ENCODE data around the gene PCK2. TPM values are rescaled to one million over a fixed set of nuclear protein-coding genes. Genes with fewer than 3 reads are reported as not detected.
A peak's percentile ranks its signal among the peaks of the same experiment; 100 is the strongest.

The PCK2 gene
- total and polyA plus RNA-seq, 2 of the 8 experiments (the other 6 are each of a cell fraction or from before 2014, with no cell fraction given): 81.9 to 115 TPM

- H3K4me2 ChIP-seq (ENCODE audit: insufficient read depth in 1 of 2, low read depth in 2 of 2, low read length in 2 of 2): no peak overlapping the region
- no peak for FAIRE-seq
- TF ChIP-seq SIX5 (IDR thresholded peaks at IDR 0.05; ENCODE audit: low read depth, low read length): no peak
- no peak for TF ChIP-seq EP300 (IDR thresholded peaks at IDR 0.05; ENCODE audit: borderline replicate concordance in 1 of 2, low read depth in 2 of 2, low read length in 2 of 2)
- TF ChIP-seq PHF8 (conservative IDR thresholded peaks at IDR 0.05; ENCODE audit: low read depth, low read length): no peak
- TF ChIP-seq SIN3A (conservative IDR thresholded peaks at IDR 0.05 in 1 of 2, IDR thresholded peaks at IDR 0.05 in 1 of 2; ENCODE audit: low read depth in 1 of 2, low read length in 2 of 2): no peak
- no peak for TF ChIP-seq CREB1 (IDR thresholded peaks at IDR 0.05)
- no peak for TF ChIP-seq KDM4A (IDR thresholded peaks at IDR 0.05; ENCODE audit: low read depth, low read length, severe bottlenecking)
- TF ChIP-seq TAF7 (optimal IDR thresholded peaks at IDR 0.05; ENCODE audit: borderline replicate concordance, low read depth, low read length): no peak
- TF ChIP-seq JUN (IDR thresholded peaks at IDR 0.05; ENCODE audit: low read depth, low read length): no peak
- TF ChIP-seq MAX (IDR thresholded peaks at IDR 0.05): no peak
- no peak for TF ChIP-seq TEAD4 (IDR thresholded peaks at IDR 0.05; ENCODE audit: low read depth, low read length)
- no peak for TF ChIP-seq E2F6 (IDR thresholded peaks at IDR 0.05)
These were observed 7.1 kb upstream of the PCK2 start for GRCh38 chr14:24087004-24087403.

More at GRCh38 chr14:24087004-24087403, 7.1 kb upstream of the PCK2 start:
- Histone ChIP-seq H4K91ac (replicated peaks; ENCODE audit: insufficient read length, low read length) (no peak overlapping the region), H3K79me2 (ENCODE audit: control insufficient read depth in 1 of 2, insufficient read depth in 2 of 2, low read length in 2 of 2) (no peaks in the 10 kb centered on the region), H3K23me2 (ENCODE audit: low read depth, low read length) (no peaks in the 10 kb centered on the region), H2AK5ac (ENCODE audit: low read depth, low read length) (no peak overlapping the region; the same call in 1 of the 2 replicates), H3K23ac (ENCODE audit: insufficient read length) (no peak overlapping the region), H4K8ac (ENCODE audit: extremely low read depth, insufficient read depth, low read length) (no peak overlapping the region), H3K9ac (replicated peaks in 1 of 4; ENCODE audit: extremely low read depth in 1 of 4, low read depth in 3 of 4, low read length in 3 of 4) (no peak overlapping the region), H3K9me3 (ENCODE audit: insufficient read depth in 2 of 2, low read depth in 1 of 2, low read length in 1 of 2) (no peaks in the 10 kb centered on the region), H2BK20ac (ENCODE audit: low read length) (no peak overlapping the region), H2BK5ac (ENCODE audit: low read depth, low read length) (no peak overlapping the region), H2BK120ac (replicated peaks; ENCODE audit: low read depth, low read length) (no peak overlapping the region), H2BK12ac (ENCODE audit: low read depth, low read length) (0 out of 2 replicates have a peak overlapping the region, but pooled peaks have one; percentile 9), H3K4me1 (replicated peaks in 1 of 4; ENCODE audit: control insufficient read depth in 3 of 4, insufficient read depth in 4 of 4, low read length in 3 of 4) (peaks cover 0 to 2% (median under 1%) of the 10 kb centered on the region in 4 experiments; a peak in 4 of 7 replicates), H3K4me3 (ENCODE audit: extremely low read depth in 1 of 4, insufficient read depth in 2 of 4, low read depth in 3 of 4, low read length in 4 of 4) (no peak overlapping the region), H4K5ac (ENCODE audit: insufficient read length, low read depth, low read length) (no peak overlapping the region), H2AFZ (ENCODE audit: low read length) (no peak overlapping the region), H3K27ac (ENCODE audit: low read depth, low read length) (no peak overlapping the region), H3K36me3 (ENCODE audit: control insufficient read depth in 2 of 4, insufficient read depth in 4 of 4, low read length in 3 of 4) (no peaks in the 10 kb centered on the region), H3K56ac (replicated peaks; ENCODE audit: insufficient read length, low read depth, low read length) (no peak overlapping the region), H3K4ac (replicated peaks; ENCODE audit: insufficient read length, low read depth, low read length) (no peak overlapping the region), H4K20me1 (replicated peaks in 1 of 2; ENCODE audit: control insufficient read depth in 1 of 2, insufficient read depth in 2 of 2, low read length in 2 of 2) (no peaks in the 10 kb centered on the region), H3K14ac (ENCODE audit: insufficient read length) (no peak overlapping the region), H3K79me1 (ENCODE audit: low read depth, low read length) (no peaks in the 10 kb centered on the region), H3K18ac (ENCODE audit: extremely low read depth, low read length) (no peak overlapping the region), H3K27me3 (replicated peaks in 1 of 4; ENCODE audit: control insufficient read depth in 3 of 4, extremely low read depth in 1 of 4, insufficient read depth in 3 of 4, low read length in 3 of 4) (peaks cover 0 to 10% (median 7%) of the 10 kb centered on the region in 4 experiments; a peak in 5 of 7 replicates), H2BK15ac (ENCODE audit: low read length) (peak overlapping the region; percentile 65; the same call in 1 of the 2 replicates)
- WGBS, 2 experiments (ENCODE audit: extremely low coverage in 1 of 2, insufficient coverage in 1 of 2, insufficient read length in 1 of 2, insufficient replicate concordance in 2 of 2, low coverage in 1 of 2, low lambda C conversion rate in 2 of 2, missing lambda C conversion rate in 1 of 2): 75% methylated on average over 1 of the region's 1 CpG; no CpG with 5 or more reads in 1 of the 2 experiments
- CTCF ChIA-PET (ENCODE audit: partially characterized antibody): interaction anchor here (1.1 to 1.9 kb wide), 4 partner anchors 14 to 29 kb away, joined by 3 to 23 read pairs (median 5); no protein-coding TSS in a partner anchor
- DNase-seq (ENCODE audit: low read depth in 1 of 2, low spot score in 2 of 2): no peak
- POLR2A ChIA-PET (ENCODE audit: partially characterized antibody): interaction anchor here (1.3 to 27.2 kb wide), 3 partner anchors 12 to 35 kb away, joined by 3 to 626 read pairs (median 5); partner anchors contain the start of genes CARMIL3, CPNE6 and PCK2

All from H1 (cell line).